GM12891 (cell line): ENCODE results near the gene MLLT6.

ENCODE experiments used
- DNase-seq: peaks from one replicate; pipeline ENCODE4 v3.0.0; 2011; ENCODE audit warnings: low spot score; ENCODE audit not compliant: insufficient read length
- FAIRE-seq: peaks from 2 replicates; lab custom pipeline; 2011; peaks lifted over from hg19 to GRCh38; lab: Jason Lieb, UNC
- PAX5 ChIP-seq: IDR thresholded peaks from 2 replicates; pipeline ENCODE4 v1.6.1; 2011; ENCODE audit warnings: low read length, moderate library complexity, mild to moderate bottlenecking; ENCODE audit not compliant: insufficient read depth, severe bottlenecking
- POLR2A ChIP-seq: IDR thresholded peaks from 2 replicates; pipeline ENCODE4 v1.6.1; 2011; ENCODE audit warnings: low read depth, low read length, control low read depth
- POLR2AphosphoS5 ChIP-seq: IDR thresholded peaks from 2 replicates; pipeline ENCODE4 v1.6.1; 2011; ENCODE audit warnings: low read depth, low read length, control low read depth
- POU2F2 ChIP-seq: IDR thresholded peaks from 2 replicates; pipeline ENCODE4 v1.6.1; 2011; ENCODE audit warnings: low read depth, mild to moderate bottlenecking, control low read depth, low read length, moderate library complexity
- SPI1 ChIP-seq: IDR thresholded peaks from 2 replicates; pipeline ENCODE4 v1.6.1; 2011; ENCODE audit warnings: low read depth, low read length, control low read depth
- TAF1 ChIP-seq: IDR thresholded peaks from 2 replicates; pipeline ENCODE4 v1.6.1; 2011; ENCODE audit warnings: low read depth, low read length, control low read depth

MLLT6 gene

GRCh38 chr17:38727736-38728135, 22.7 kb downstream of the MLLT6 start:
- no peak for TF ChIP-seq PAX5
- TF ChIP-seq POLR2AphosphoS5: no peak
- no peak for TF ChIP-seq POLR2A
- no peak for TF ChIP-seq TAF1
- no peak for TF ChIP-seq POU2F2
- TF ChIP-seq SPI1: no peak
- FAIRE-seq: no peak
- DNase-seq: no peak

GRCh38 chr17:38728290-38728831, 23.3 kb downstream of the MLLT6 start:
- no peak for TF ChIP-seq PAX5
- 0 out of 2 replicates have a peak, but pooled peaks have one; percentile 41 for TF ChIP-seq SPI1
- TF ChIP-seq POLR2AphosphoS5: peak; percentile 75
- FAIRE-seq (no peak), DNase-seq (no peak)

- no peak for FAIRE-seq
- TF ChIP-seq SPI1: no peak
- no peak for TF ChIP-seq PAX5
- no peak; the same call in 1 of the 2 replicates for TF ChIP-seq POLR2AphosphoS5
- TF ChIP-seq POU2F2: no peak
- no peak for TF ChIP-seq POLR2A
- TF ChIP-seq TAF1: no peak
- DNase-seq: no peak
Measured at GRCh38 chr17:38729368-38729885, 24.4 kb downstream of the MLLT6 start.

- FAIRE-seq (no peak), DNase-seq (peak; percentile 96)
- TF ChIP-seq POLR2AphosphoS5 (0 out of 2 replicates have a peak, but pooled peaks have one; percentile 50), POU2F2 (no peak), TAF1 (no peak), PAX5 (peak; percentile 8), SPI1 (no peak), POLR2A (no peak)
Measured at GRCh38 chr17:38729886-38730525, 24.9 kb downstream of the MLLT6 start, which contains the start of gene CISD3. CISD3 (plus strand) TSS chr17:38730341; CDS start chr17:38730359, 18 bp downstream.

GRCh38 chr17:38730526-38731379, 25.7 kb downstream of the MLLT6 start:
- FAIRE-seq (no peak), DNase-seq (no peak)
- TF ChIP-seq SPI1: no peak
- no peak for TF ChIP-seq POU2F2
- TF ChIP-seq PAX5: no peak
- TF ChIP-seq POLR2AphosphoS5: no peak

- no peak for DNase-seq
- TF ChIP-seq PAX5: no peak
- TF ChIP-seq TAF1: no peak
- no peak for TF ChIP-seq POU2F2
- no peak for TF ChIP-seq POLR2A
- TF ChIP-seq SPI1: no peak
- TF ChIP-seq POLR2AphosphoS5: no peak
- no peak for FAIRE-seq
Measured at GRCh38 chr17:38731526-38732294, 26.6 kb downstream of the MLLT6 start.

- DNase-seq: no peak
- no peak for TF ChIP-seq POU2F2
- no peak for TF ChIP-seq SPI1
- no peak for TF ChIP-seq POLR2AphosphoS5
- TF ChIP-seq POLR2A: no peak
- TF ChIP-seq PAX5: no peak
- TF ChIP-seq TAF1: no peak
- FAIRE-seq: no peak
Measured at GRCh38 chr17:38732376-38733281, 27.6 kb downstream of the MLLT6 start.
